Measurements from ENCODE around the gene YTHDC1.

- TF ChIP-seq POLR2A (IDR thresholded peaks at IDR 0.05), result no peak
- no peak for TF ChIP-seq POLR2AphosphoS5 (IDR thresholded peaks at IDR 0.05)
These were observed 78.0 kb downstream of the YTHDC1 start for GRCh38 chr4:68271851-68272357.

Measured in breast epithelium (tissue), 3 donors.